ENCODE data around the gene ULBP1.
"Not testable (repeated sequence)": the region's sequence is repeated elsewhere in the genome, so short reads cannot be mapped to it uniquely, and the experiment has no call there.

Gene ULBP1

GRCh38 chr6:149999636-150000035 lies 35.9 kb downstream of the ULBP1 start:
- in situ Hi-C loops (cut with MboI; ENCODE audit: low sequenced_read_pairs, unreplicated experiment), result no loop called here
- TF ChIP-seq CTCF (IDR thresholded peaks at IDR 0.05; ENCODE audit: borderline replicate concordance, control extremely low read depth, extremely low read depth, insufficient read depth, missing control alignments), result no peak
- DNase-seq (ENCODE audit: low spot score), result no peak

GRCh38 chr6:150001295-150002008 lies 37.7 kb downstream of the ULBP1 start:
- in situ Hi-C loops (cut with MboI; ENCODE audit: low sequenced_read_pairs, unreplicated experiment), result no loop called here
- peak; percentile 68 for DNase-seq (ENCODE audit: low spot score)
- no peak for TF ChIP-seq CTCF (IDR thresholded peaks at IDR 0.05; ENCODE audit: borderline replicate concordance, control extremely low read depth, extremely low read depth, insufficient read depth, missing control alignments)

- TF ChIP-seq CTCF (IDR thresholded peaks at IDR 0.05; ENCODE audit: borderline replicate concordance, control extremely low read depth, extremely low read depth, insufficient read depth, missing control alignments), result no peak
- in situ Hi-C loops (cut with MboI; ENCODE audit: low sequenced_read_pairs, unreplicated experiment), result no loop called here
- DNase-seq (ENCODE audit: low spot score), result no peak
These were observed 39.0 kb downstream of the ULBP1 start for GRCh38 chr6:150002710-150003109.

GRCh38 chr6:150003599-150003998 lies 39.9 kb downstream of the ULBP1 start:
- in situ Hi-C loops (cut with MboI; ENCODE audit: low sequenced_read_pairs, unreplicated experiment); DNase-seq (ENCODE audit: low spot score): not testable (repeated sequence)

- in situ Hi-C loops (cut with MboI; ENCODE audit: low sequenced_read_pairs, unreplicated experiment), result no loop called here
- TF ChIP-seq CTCF (IDR thresholded peaks at IDR 0.05; ENCODE audit: borderline replicate concordance, control extremely low read depth, extremely low read depth, insufficient read depth, missing control alignments), result no peak
- DNase-seq (ENCODE audit: low spot score), result peak; percentile 66
These were observed 40.5 kb downstream of the ULBP1 start for GRCh38 chr6:150004101-150004782.

- in situ Hi-C loops (cut with MboI; ENCODE audit: low sequenced_read_pairs, unreplicated experiment), result loop anchor here (5.0 kb wide), 1 partner anchor 68 kb away; no protein-coding TSS in a partner anchor
- peak; percentile 93 for DNase-seq (ENCODE audit: low spot score)
- TF ChIP-seq CTCF (IDR thresholded peaks at IDR 0.05; ENCODE audit: borderline replicate concordance, control extremely low read depth, extremely low read depth, insufficient read depth, missing control alignments), result no peak
These were observed 41.3 kb downstream of the ULBP1 start for GRCh38 chr6:150004783-150005717.

Measured in GM13976 (cell line).